Natural killer cell (primary cell): ENCODE data around the gene DMTF1. TPM values are rescaled to one million over a fixed set of nuclear protein-coding genes. Genes with fewer than 3 reads are reported as not detected.
"Not testable (repeated sequence)": the region's sequence is repeated elsewhere in the genome, so short reads cannot be mapped to it uniquely, and the experiment has no call there.

ENCODE experiments used
- ATAC-seq, 3 donors: fragments of 150-1000 bp in 2 of 3; fragments of 200-7000 bp in 1 of 3; cut with Tn5 transposase; 1 replicate in 1 of 3; 2 replicates in 2 of 3; pipeline ENCODE4 v1.10.0; 2021; ENCODE audit warnings: mild to moderate bottlenecking in 2 of 3, moderate library complexity in 2 of 3
- DNase-seq, 2 donors: peaks; one replicate each; pipeline versions ENCODE4 v3.0.0 to v3.0.0-alpha.2; 2013 to 2021; ENCODE audit warnings: mixed read lengths in 1 of 2
- H3K27ac ChIP-seq: one replicate; pipeline ENCODE4 v1.5.1; 2013; ENCODE audit warnings: mild to moderate bottlenecking, low read length
- H3K27me3 ChIP-seq: one replicate; pipeline ENCODE4 v1.6.1; 2013; ENCODE audit warnings: low read length; ENCODE audit not compliant: control insufficient read depth, insufficient read depth
- H3K36me3 ChIP-seq: one replicate; pipeline ENCODE4 v1.6.1; 2013; ENCODE audit warnings: low read length; ENCODE audit not compliant: control insufficient read depth, insufficient read depth
- H3K4me1 ChIP-seq: one replicate; pipeline ENCODE4 v1.6.1; 2013; ENCODE audit warnings: low read length; ENCODE audit not compliant: control insufficient read depth, insufficient read depth
- H3K4me3 ChIP-seq: one replicate; pipeline ENCODE4 v1.5.1; 2013; ENCODE audit warnings: low read length
- H3K9me3 ChIP-seq: one replicate; pipeline ENCODE4 v1.6.1; 2013; ENCODE audit warnings: low read length; ENCODE audit not compliant: control insufficient read depth, insufficient read depth
- H3K27ac Mint-ChIP-seq, 2 donors: one replicate each; pipeline ENCODE4 v1.8.0; 2022; ENCODE audit warnings: mild to moderate bottlenecking in 2 of 2, mixed read lengths in 2 of 2, moderate library complexity in 1 of 2
- H3K27me3 Mint-ChIP-seq, 2 donors: one replicate each; pipeline ENCODE4 v1.8.0; 2022; ENCODE audit warnings: low read depth in 2 of 2, mixed read lengths in 2 of 2
- H3K36me3 Mint-ChIP-seq: one replicate; pipeline ENCODE4 v1.8.0; 2022; ENCODE audit warnings: mixed read lengths
- H3K4me1 Mint-ChIP-seq, 2 donors: one replicate each; pipeline ENCODE4 v1.8.0; 2022; ENCODE audit warnings: mixed read lengths in 2 of 2
- H3K4me3 Mint-ChIP-seq: one replicate; pipeline ENCODE4 v1.8.0; 2022; ENCODE audit warnings: mild to moderate bottlenecking, moderate library complexity, mixed read lengths
- H3K9me3 Mint-ChIP-seq, 2 donors: one replicate each; pipeline ENCODE4 v1.8.0; 2022; ENCODE audit warnings: mixed read lengths in 2 of 2
- CTCF ChIP-seq: fragments of 200-600 bp; IDR thresholded peaks from one replicate; pipeline ENCODE4 v1.8.0; 2022; ENCODE audit warnings: antibody characterized with exemption
- WGBS: methylation state at CpG from one replicate; pipeline ENCODE4 v1.1.7; 2013; ENCODE audit warnings: missing lambda C conversion rate; ENCODE audit not compliant: insufficient coverage; 5-methylcytosine and 5-hydroxymethylcytosine counted together
- intact Hi-C: fragments of 100-400 bp; cut with micrococcal nuclease; formaldehyde crosslinking; loops from one replicate; pipeline ENCODE4 v1.14.2; 2022
- total RNA-seq, 4 donors: library from RNA; stranded (reverse); fragments of 120-200 nt in 1 of 4; gene quantifications; one replicate each; pipeline versions ENCODE4 v1.2.3 to v1.2.4, GENCODE V29; 2013 to 2022

The DMTF1 gene
- total RNA-seq, 3 donors from 2014 or later (not counting 1 experiment from before 2014, with no cell fraction given): 154 to 178 (median 160) TPM

GRCh38 chr7:87231258-87231657 is 79.0 kb downstream of the DMTF1 start:
- H3K36me3 ChIP-seq: no peaks in the 10 kb centered on the region
- no peaks in the 10 kb centered on the region for H3K9me3 ChIP-seq
- H3K27me3 Mint-ChIP-seq: peaks cover 4 to 10% of the 10 kb centered on the region in 2 donors
- no peaks in the 10 kb centered on the region for H3K36me3 Mint-ChIP-seq
- no peaks in the 10 kb centered on the region for H3K4me1 Mint-ChIP-seq
- no peaks in the 10 kb centered on the region for H3K9me3 Mint-ChIP-seq
- H3K27me3 ChIP-seq: peaks cover 3% of the 10 kb centered on the region
- ATAC-seq: no peak
- WGBS: 92% methylated on average over 7 of the region's 7 CpGs
- intact Hi-C loops: no loop called here
- no peak overlapping the region for H3K4me3 Mint-ChIP-seq
- H3K4me1 ChIP-seq: no peaks in the 10 kb centered on the region
- no peak for DNase-seq
- no peak for TF ChIP-seq CTCF
- H3K27ac ChIP-seq: no peak overlapping the region
- no peak overlapping the region for H3K27ac Mint-ChIP-seq
- H3K4me3 ChIP-seq: no peak overlapping the region

GRCh38 chr7:87231711-87232110 is 79.5 kb downstream of the DMTF1 start:
- ATAC-seq (no peak), DNase-seq (no peak)
- Histone ChIP-seq H3K4me3 (no peak overlapping the region), H3K27me3 (peaks cover 3% of the 10 kb centered on the region), H3K4me1 (no peaks in the 10 kb centered on the region), H3K9me3 (no peaks in the 10 kb centered on the region), H3K36me3 (no peaks in the 10 kb centered on the region), H3K27ac (no peak overlapping the region)
- H3K27me3 Mint-ChIP-seq: peaks cover 3 to 6% of the 10 kb centered on the region in 2 donors
- no peak overlapping the region for H3K4me3 Mint-ChIP-seq
- no peak overlapping the region for H3K27ac Mint-ChIP-seq
- no peaks in the 10 kb centered on the region for H3K36me3 Mint-ChIP-seq
- no peak for TF ChIP-seq CTCF
- no peaks in the 10 kb centered on the region for H3K9me3 Mint-ChIP-seq
- intact Hi-C loops: no loop called here
- no peaks in the 10 kb centered on the region for H3K4me1 Mint-ChIP-seq

GRCh38 chr7:87234949-87235348 is 82.7 kb downstream of the DMTF1 start:
- H3K9me3 ChIP-seq: no peaks in the 10 kb centered on the region
- Mint-ChIP-seq H3K9me3 (no peaks in the 10 kb centered on the region), H3K36me3 (no peaks in the 10 kb centered on the region), H3K27ac (no peak overlapping the region), H3K4me1 (no peaks in the 10 kb centered on the region), H3K4me3 (no peak overlapping the region), H3K27me3 (peaks cover 8 to 11% of the 10 kb centered on the region in 2 donors)
- DNase-seq: no peak
- no peaks in the 10 kb centered on the region for H3K4me1 ChIP-seq
- no peaks in the 10 kb centered on the region for H3K36me3 ChIP-seq
- no peak for TF ChIP-seq CTCF
- no peak for ATAC-seq
- H3K27ac ChIP-seq: no peak overlapping the region
- intact Hi-C loops: no loop called here
- H3K4me3 ChIP-seq: no peak overlapping the region
- peaks cover 1% of the 10 kb centered on the region for H3K27me3 ChIP-seq

GRCh38 chr7:87238464-87239051 is 86.3 kb downstream of the DMTF1 start:
- ATAC-seq, H3K4me3 Mint-ChIP-seq, H3K27ac Mint-ChIP-seq, H3K9me3 ChIP-seq, H3K4me3 ChIP-seq, H3K36me3 ChIP-seq, H3K27ac ChIP-seq, H3K4me1 ChIP-seq, DNase-seq, H3K27me3 ChIP-seq, H3K4me1 Mint-ChIP-seq, H3K9me3 Mint-ChIP-seq, intact Hi-C loops, H3K36me3 Mint-ChIP-seq: not testable (repeated sequence)
- WGBS: 91% methylated on average over 8 of the region's 11 CpGs
- H3K27me3 Mint-ChIP-seq: peaks cover 15 to 20% of the 10 kb centered on the region in 2 donors

- H3K4me1 Mint-ChIP-seq, H3K36me3 ChIP-seq, H3K4me3 ChIP-seq, H3K9me3 Mint-ChIP-seq, DNase-seq, H3K27me3 ChIP-seq, H3K27ac ChIP-seq, H3K36me3 Mint-ChIP-seq, H3K4me1 ChIP-seq, H3K27ac Mint-ChIP-seq, intact Hi-C loops, H3K9me3 ChIP-seq, ATAC-seq, H3K4me3 Mint-ChIP-seq: not testable (repeated sequence)
- 89% methylated on average over 5 of the region's 5 CpGs for WGBS
- H3K27me3 Mint-ChIP-seq: peaks cover 23 to 28% of the 10 kb centered on the region in 2 donors
Measured at GRCh38 chr7:87245671-87246070, 93.4 kb downstream of the DMTF1 start.
